H1 (cell line): ENCODE results near the gene TRIAP1. TPM values are rescaled to one million over a fixed set of nuclear protein-coding genes. Genes with fewer than 3 reads are reported as not detected.
A peak's percentile ranks its signal among the peaks of the same experiment; 100 is the strongest.

Experiments
- CTCF ChIA-PET: fragments of 300-600 bp; sonication (Branson Sonifier 250); formaldehyde crosslinking; loops from one replicate; lab custom pipeline; 2021; ENCODE audit not compliant: partially characterized antibody; lab: Charles Lee
- POLR2A ChIA-PET: fragments of 300-600 bp; sonication (Branson Sonifier 250); formaldehyde crosslinking; loops from one replicate; lab custom pipeline; 2021; ENCODE audit warnings: inconsistent platforms; ENCODE audit not compliant: partially characterized antibody; lab: Charles Lee
- DNase-seq, 2 experiments: peaks; one replicate each; pipeline versions ENCODE4 v3.0.0 to v3.0.0-alpha.2; 2010 to 2022; ENCODE audit warnings: low spot score in 2 of 2, low read depth in 1 of 2, mixed read lengths in 1 of 2
- FAIRE-seq: peaks from 2 replicates; lab custom pipeline; 2011; peaks lifted over from hg19 to GRCh38; lab: Jason Lieb, UNC
- H2AFZ ChIP-seq: 2 replicates; pipeline ENCODE4 v1.8.1; 2012; ENCODE audit warnings: low read length, inconsistent platforms
- H2AK5ac ChIP-seq: 2 replicates; pipeline ENCODE4 v1.6.1; 2013; ENCODE audit warnings: low read depth, low read length
- H2BK120ac ChIP-seq: replicated peaks from 2 replicates; pipeline ENCODE3; 2013; ENCODE audit warnings: low read depth, low read length, inconsistent platforms
- H2BK12ac ChIP-seq: 2 replicates; pipeline ENCODE4 v1.6.1; 2013; ENCODE audit warnings: low read depth, low read length
- H2BK15ac ChIP-seq: 2 replicates; pipeline ENCODE4 v1.6.1; 2013; ENCODE audit warnings: low read length
- H2BK20ac ChIP-seq: 2 replicates; pipeline ENCODE4 v1.6.1; 2013; ENCODE audit warnings: low read length
- H2BK5ac ChIP-seq: 2 replicates; pipeline ENCODE4 v1.6.1; 2013; ENCODE audit warnings: low read depth, low read length
- H3K14ac ChIP-seq: 2 replicates; pipeline ENCODE4 v1.6.1; 2013; ENCODE audit warnings: inconsistent platforms; ENCODE audit not compliant: insufficient read length
- H3K18ac ChIP-seq: 2 replicates; pipeline ENCODE4 v1.6.1; 2013; ENCODE audit warnings: low read length; ENCODE audit errors: extremely low read depth
- H3K23ac ChIP-seq: 2 replicates; pipeline ENCODE4 v1.6.1; 2013; ENCODE audit warnings: inconsistent platforms; ENCODE audit not compliant: insufficient read length
- H3K23me2 ChIP-seq: 2 replicates; pipeline ENCODE4 v1.6.1; 2013; ENCODE audit warnings: low read depth, low read length
- H3K27ac ChIP-seq: 2 replicates; pipeline ENCODE4 v1.6.1; 2011; ENCODE audit warnings: low read depth, low read length, inconsistent platforms
- H3K27me3 ChIP-seq, 4 experiments: replicated peaks in 1 of 4; 1 replicate in 1 of 4; 2 replicates in 3 of 4; pipeline versions ENCODE4 v1.6.1 to v1.8.1; 2011 to 2013; ENCODE audit warnings: low read length in 3 of 4, mild to moderate bottlenecking in 3 of 4, inconsistent platforms in 2 of 4, mixed read lengths in 2 of 4, moderate library complexity in 1 of 4; ENCODE audit not compliant: control insufficient read depth in 3 of 4, insufficient read depth in 3 of 4; ENCODE audit errors: extremely low read depth in 1 of 4
- H3K36me3 ChIP-seq, 4 experiments: 2 replicates each; pipeline versions ENCODE4 v1.6.1 to v1.8.1; 2011 to 2013; ENCODE audit warnings: mild to moderate bottlenecking in 4 of 4, low read length in 3 of 4, moderate library complexity in 2 of 4, control low read depth in 1 of 4, inconsistent platforms in 1 of 4; ENCODE audit not compliant: insufficient read depth in 4 of 4, control insufficient read depth in 2 of 4
- H3K4ac ChIP-seq: replicated peaks from 2 replicates; pipeline ENCODE3; 2013; ENCODE audit warnings: low read length, low read depth, mixed read lengths, inconsistent platforms; ENCODE audit not compliant: insufficient read length
- H3K4me1 ChIP-seq, 4 experiments: replicated peaks in 1 of 4; 1 replicate in 1 of 4; 2 replicates in 3 of 4; pipeline versions ENCODE4 v1.6.1 to v1.8.1; 2011 to 2013; ENCODE audit warnings: low read length in 3 of 4, inconsistent platforms in 2 of 4, mixed read lengths in 1 of 4; ENCODE audit not compliant: insufficient read depth in 4 of 4, control insufficient read depth in 3 of 4
- H3K4me2 ChIP-seq, 2 experiments: 2 replicates each; pipeline versions ENCODE4 v1.6.1 to v1.8.1; 2011 to 2013; ENCODE audit warnings: low read depth in 2 of 2, low read length in 2 of 2, control low read depth in 1 of 2, inconsistent platforms in 1 of 2, mild to moderate bottlenecking in 1 of 2; ENCODE audit not compliant: insufficient read depth in 1 of 2
- H3K4me3 ChIP-seq, 4 experiments: fragments of 200-600, 300-600 bp in 1 of 4; sonication (generic), shearing (Covaris generic), sonication (Bioruptor Twin) in 1 of 4; 2 replicates each; pipeline versions ENCODE4 v1.5.1 to v1.8.1; 2011 to 2016; ENCODE audit warnings: low read length in 4 of 4, low read depth in 3 of 4, control low read depth in 2 of 4, inconsistent platforms in 2 of 4, mild to moderate bottlenecking in 2 of 4, mixed read lengths in 1 of 4, moderate library complexity in 1 of 4; ENCODE audit not compliant: insufficient read depth in 2 of 4; ENCODE audit errors: extremely low read depth in 1 of 4
- H3K56ac ChIP-seq: replicated peaks from 2 replicates; pipeline ENCODE3; 2013; ENCODE audit warnings: low read depth, mild to moderate bottlenecking, mixed read lengths, low read length, inconsistent platforms; ENCODE audit not compliant: insufficient read length
- H3K79me1 ChIP-seq: 2 replicates; pipeline ENCODE4 v1.6.1; 2013; ENCODE audit warnings: low read depth, low read length, control low read depth
- H3K79me2 ChIP-seq, 2 experiments: 2 replicates each; pipeline versions ENCODE4 v1.6.1 to v1.8.1; 2012 to 2013; ENCODE audit warnings: low read length in 2 of 2, mild to moderate bottlenecking in 2 of 2, inconsistent platforms in 1 of 2; ENCODE audit not compliant: insufficient read depth in 2 of 2, control insufficient read depth in 1 of 2
- H3K9ac ChIP-seq, 4 experiments: replicated peaks in 1 of 4; 1 replicate in 1 of 4; 2 replicates in 3 of 4; pipeline versions ENCODE4 v1.6.1 to v1.8.1; 2011 to 2013; ENCODE audit warnings: low read depth in 3 of 4, low read length in 3 of 4, control low read depth in 2 of 4, mild to moderate bottlenecking in 2 of 4, moderate library complexity in 2 of 4, inconsistent platforms in 1 of 4; ENCODE audit errors: extremely low read depth in 1 of 4
- H3K9me3 ChIP-seq, 2 experiments: 2 replicates each; pipeline versions ENCODE4 v1.6.1 to v1.8.1; 2012 to 2013; ENCODE audit warnings: mild to moderate bottlenecking in 2 of 2, moderate library complexity in 2 of 2, control low read depth in 1 of 2, inconsistent platforms in 1 of 2, low read depth in 1 of 2, low read length in 1 of 2, mixed read lengths in 1 of 2; ENCODE audit not compliant: insufficient read depth in 2 of 2
- H4K20me1 ChIP-seq, 2 experiments: replicated peaks in 1 of 2; 2 replicates each; pipeline versions ENCODE3 to v1.8.1; 2011 to 2013; ENCODE audit warnings: inconsistent platforms in 2 of 2, low read length in 2 of 2, mild to moderate bottlenecking in 1 of 2; ENCODE audit not compliant: insufficient read depth in 2 of 2, control insufficient read depth in 1 of 2
- H4K5ac ChIP-seq: 2 replicates; pipeline ENCODE4 v1.6.1; 2013; ENCODE audit warnings: low read length, low read depth, mixed read lengths, inconsistent platforms; ENCODE audit not compliant: insufficient read length
- H4K8ac ChIP-seq: 2 replicates; pipeline ENCODE4 v1.8.0; 2013; ENCODE audit warnings: mild to moderate bottlenecking, moderate library complexity, low read length, inconsistent platforms; ENCODE audit not compliant: insufficient read depth; ENCODE audit errors: extremely low read depth
- H4K91ac ChIP-seq: replicated peaks from 2 replicates; pipeline ENCODE3; 2013; ENCODE audit warnings: low read length, mixed read lengths, inconsistent platforms; ENCODE audit not compliant: insufficient read length
- BRCA1 ChIP-seq: IDR thresholded peaks from 2 replicates; pipeline ENCODE4 v1.6.1; 2012; ENCODE audit warnings: low read depth, low read length, improper control_type of control experiment
- CEBPB ChIP-seq: IDR thresholded peaks from 2 replicates; pipeline ENCODE4 v1.6.1; 2012; ENCODE audit warnings: low read depth, low read length
- CTBP2 ChIP-seq: IDR thresholded peaks from 2 replicates; pipeline ENCODE4 v1.7.0; 2011; ENCODE audit warnings: borderline replicate concordance, mild to moderate bottlenecking, moderate library complexity, mixed read lengths, low read length; ENCODE audit not compliant: insufficient read depth, insufficient read length
- EZH2 ChIP-seq: fragments of 200-600 bp; sonication (generic); IDR thresholded peaks from 2 replicates; pipeline ENCODE4 v1.7.1; 2012; ENCODE audit warnings: low read depth, mild to moderate bottlenecking, moderate library complexity, low read length, inconsistent platforms; ENCODE audit not compliant: severe bottlenecking
- HDAC2 ChIP-seq, 2 experiments: fragments of 300-600 bp in 1 of 2; sonication (generic) in 1 of 2; IDR thresholded peaks; 2 replicates each; pipeline ENCODE4 v1.6.1; 2011 to 2012; ENCODE audit warnings: low read depth in 2 of 2, low read length in 2 of 2, mild to moderate bottlenecking in 2 of 2, moderate library complexity in 2 of 2, borderline replicate concordance in 1 of 2, inconsistent platforms in 1 of 2
- HDAC6 ChIP-seq: IDR thresholded peaks from one replicate; pipeline ENCODE4 v1.7.1; 2012; ENCODE audit warnings: low read depth, mild to moderate bottlenecking, inconsistent platforms, low read length, moderate library complexity
- KDM1A ChIP-seq: fragments of 200-600, 300-600 bp; sonication (generic); IDR thresholded peaks from 2 replicates; pipeline ENCODE4 v1.7.1; 2016; ENCODE audit warnings: mild to moderate bottlenecking, low read length, borderline replicate concordance
- NRF1 ChIP-seq: IDR thresholded peaks from 2 replicates; pipeline ENCODE4 v1.6.1; 2011; ENCODE audit warnings: mild to moderate bottlenecking, low read depth, low read length, improper control_type of control experiment
- POLR2A ChIP-seq, 2 experiments: IDR thresholded peaks; 1 replicate in 1 of 2; 2 replicates in 1 of 2; pipeline ENCODE4 v1.6.1; 2011; ENCODE audit warnings: low read depth in 2 of 2, low read length in 2 of 2, mild to moderate bottlenecking in 2 of 2; ENCODE audit errors: control extremely low read depth in 1 of 2
- SIN3A ChIP-seq, 2 experiments: IDR thresholded peaks in 1 of 2; conservative IDR thresholded peaks in 1 of 2; 2 replicates each; pipeline ENCODE4 v1.6.1; 2011 to 2012; ENCODE audit warnings: low read length in 2 of 2, improper control_type of control experiment in 1 of 2, low read depth in 1 of 2, mild to moderate bottlenecking in 1 of 2
- SIRT6 ChIP-seq: IDR thresholded peaks from one replicate; pipeline ENCODE4 v1.7.1; 2012; ENCODE audit warnings: low read length, inconsistent platforms
- TAF1 ChIP-seq: IDR thresholded peaks from 2 replicates; pipeline ENCODE4 v1.6.1; 2011; ENCODE audit warnings: mild to moderate bottlenecking, low read depth, low read length
- USF2 ChIP-seq: IDR thresholded peaks from 2 replicates; pipeline ENCODE4 v1.6.1; 2011; ENCODE audit warnings: low read length, improper control_type of control experiment
- WGBS, 2 experiments: shearing (Covaris generic) in 1 of 2; methylation state at CpG; one replicate each; pipeline versions ENCODE4 v1.1.6 to v1.1.7; 2013 to 2015; ENCODE audit warnings: low lambda C conversion rate in 2 of 2, mixed read lengths in 2 of 2, inconsistent platforms in 1 of 2, low coverage in 1 of 2, missing lambda C conversion rate in 1 of 2; ENCODE audit not compliant: insufficient replicate concordance in 2 of 2, insufficient coverage in 1 of 2, insufficient read length in 1 of 2; ENCODE audit errors: extremely low coverage in 1 of 2, missing lambda C conversion rate in 1 of 2; 5-methylcytosine and 5-hydroxymethylcytosine counted together
- polyA plus RNA-seq, 7 experiments: library from polyadenylated mRNA; depleted of rRNA in 3 of 7; stranded (reverse) in 5 of 7; unstranded in 2 of 7; fragments of >200 nt in 5 of 7; fragments of 200-250 nt in 2 of 7; gene quantifications; 1 replicate in 5 of 7; 2 replicates in 1 of 7; 4 replicates in 1 of 7; pipeline versions ENCODE4 v1.2.1 to v1.2.3, GENCODE V29; 2011 to 2013; ENCODE audit warnings: missing spikeins in 2 of 7, mixed read lengths in 2 of 7
- total RNA-seq: library from RNA; stranded (reverse); fragmentation: NEBNext Ultra II Directional; extraction: Animal tissue kit (Norgen Biotek cat#: 25700); gene quantifications from 2 replicates; pipeline ENCODE4 v1.2.1, GENCODE V29; 2021

TRIAP1 gene
- total and polyA plus RNA-seq, 2 of the 8 experiments (the other 6 are each of a cell fraction or from before 2014, with no cell fraction given), result 42.0 to 63.4 TPM

- Histone ChIP-seq H3K4me2 (no peak overlapping the region), H2BK12ac (no peak overlapping the region), H3K9ac (no peak overlapping the region), H3K23me2 (no peaks in the 10 kb centered on the region), H3K4ac (no peak overlapping the region), H3K56ac (no peak overlapping the region), H4K5ac (no peak overlapping the region), H3K18ac (no peak overlapping the region), H3K9me3 (no peaks in the 10 kb centered on the region), H4K91ac (no peak overlapping the region), H3K27me3 (no peaks in the 10 kb centered on the region), H3K4me3 (no peak overlapping the region), H4K8ac (no peak overlapping the region), H2BK5ac (0 out of 2 replicates have a peak overlapping the region, but pooled peaks have one; percentile 27), H2AFZ (no peak overlapping the region), H4K20me1 (no peaks in the 10 kb centered on the region), H2BK120ac (no peak overlapping the region), H2BK15ac (peak overlapping the region; percentile 66; the same call in 1 of the 2 replicates), H2AK5ac (no peak overlapping the region), H3K79me1 (no peaks in the 10 kb centered on the region), H3K14ac (no peak overlapping the region), H2BK20ac (no peak overlapping the region), H3K4me1 (peaks cover 1 to 7% (median 6%) of the 10 kb centered on the region in 4 experiments), H3K23ac (no peak overlapping the region), H3K36me3 (no peaks in the 10 kb centered on the region), H3K79me2 (no peaks in the 10 kb centered on the region), H3K27ac (no peak overlapping the region)
- ChIA-PET POLR2A (interaction anchor here (1.0 to 3.8 kb wide), 6 partner anchors 10 to 113 kb away, joined by 3 to 18 read pairs (median 6); partner anchors contain the start of gene RNU4-1), CTCF (interaction anchor here (0.7 to 4.5 kb wide), 6 partner anchors 10 to 244 kb away, joined by 3 to 22 read pairs (median 6); no protein-coding TSS in a partner anchor)
- no peak for DNase-seq
- FAIRE-seq, result no peak
- TF ChIP-seq EZH2 (no peak), BRCA1 (no peak), CEBPB (no peak), NRF1 (no peak), SIRT6 (no peak), HDAC6 (no peak), POLR2A (IDR thresholded peaks at IDR 0.05; ENCODE audit: control extremely low read depth in 1 of 2, low read depth in 2 of 2, low read length in 2 of 2) (no peak), TAF1 (no peak), USF2 (no peak), SIN3A (conservative IDR thresholded peaks at IDR 0.05 in 1 of 2, IDR thresholded peaks at IDR 0.05 in 1 of 2; ENCODE audit: low read depth in 1 of 2, low read length in 2 of 2) (no peak), CTBP2 (no peak), HDAC2 (IDR thresholded peaks at IDR 0.05; ENCODE audit: borderline replicate concordance in 1 of 2, low read depth in 2 of 2, low read length in 2 of 2) (no peak), KDM1A (no peak)
- 84% methylated on average over 3 of the region's 3 CpGs; no CpG with 5 or more reads in 1 of the 2 experiments for WGBS, 2 experiments
Observed at GRCh38 chr12:120403869-120404268, 42.3 kb downstream of the TRIAP1 start.
